D721Med (cell line): ENCODE measurements around the gene PCAT7.
"Not testable (repeated sequence)": the region's sequence is repeated elsewhere in the genome, so short reads cannot be mapped to it uniquely, and the experiment has no call there.

ENCODE experiments used
- DNase-seq: peaks from one replicate; pipeline ENCODE4 v3.0.0; 2011; ENCODE audit warnings: low spot score; ENCODE audit not compliant: insufficient read length
- FAIRE-seq: peaks from 2 replicates; lab custom pipeline; 2011; peaks lifted over from hg19 to GRCh38; lab: Jason Lieb, UNC
- TF ChIP-seq, protein P1 (sequence below): IDR thresholded peaks from 2 replicates; pipeline ENCODE4 v1.5.1; 2012; ENCODE audit warnings: mild to moderate bottlenecking, control low read depth; ENCODE audit not compliant: insufficient read depth; ENCODE audit errors: missing control alignments

The PCAT7 gene

DNA sequence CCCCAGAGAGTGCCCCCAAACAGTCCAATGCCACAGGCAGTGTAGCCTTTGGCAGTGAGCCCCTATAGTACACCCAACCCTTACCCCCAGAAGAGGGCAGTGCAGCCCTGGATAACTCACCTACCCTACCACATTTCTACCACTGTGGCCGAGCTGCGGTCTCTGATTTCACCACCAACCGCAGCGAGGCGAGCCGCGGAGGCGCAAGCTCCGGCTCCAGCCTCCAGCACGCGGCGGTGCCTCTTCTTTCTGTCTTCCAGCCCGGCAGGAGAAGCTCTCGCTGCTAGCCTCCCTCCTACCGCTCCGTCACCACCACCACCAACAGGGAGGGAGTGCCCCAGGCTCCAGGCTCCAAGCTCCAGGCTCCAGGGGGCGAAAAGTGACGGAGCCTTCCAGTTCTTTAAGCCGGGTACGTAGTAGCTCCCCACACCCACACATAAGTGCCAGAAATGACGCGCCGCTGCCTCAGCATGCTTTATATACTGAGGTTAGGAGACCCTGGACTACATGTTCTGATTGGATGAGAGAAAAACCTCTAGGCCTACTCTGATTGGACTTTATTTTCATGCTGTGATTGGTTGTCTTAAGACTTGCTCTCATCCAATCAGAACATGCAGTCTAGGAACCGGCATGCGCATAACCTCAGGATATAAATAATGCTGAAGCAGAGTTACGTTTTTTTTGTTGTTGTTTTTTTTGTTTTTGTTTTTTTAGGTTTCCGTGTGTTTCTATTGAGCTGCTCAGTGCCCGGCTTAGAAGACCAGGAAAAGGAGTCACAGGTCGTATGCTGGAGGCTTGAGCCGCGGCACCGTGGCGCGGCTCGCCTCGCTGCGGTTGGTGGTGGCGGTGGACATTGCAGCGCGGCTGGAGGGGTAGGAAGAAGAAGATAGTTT is at the start of gene PCAT7:
PCAT7 (plus strand) TSS at position 645 of the 893 bp plus-strand sequence.
- DNase-seq = peak; percentile 45
- FAIRE-seq = no peak
- TF ChIP-seq, protein P1, sequence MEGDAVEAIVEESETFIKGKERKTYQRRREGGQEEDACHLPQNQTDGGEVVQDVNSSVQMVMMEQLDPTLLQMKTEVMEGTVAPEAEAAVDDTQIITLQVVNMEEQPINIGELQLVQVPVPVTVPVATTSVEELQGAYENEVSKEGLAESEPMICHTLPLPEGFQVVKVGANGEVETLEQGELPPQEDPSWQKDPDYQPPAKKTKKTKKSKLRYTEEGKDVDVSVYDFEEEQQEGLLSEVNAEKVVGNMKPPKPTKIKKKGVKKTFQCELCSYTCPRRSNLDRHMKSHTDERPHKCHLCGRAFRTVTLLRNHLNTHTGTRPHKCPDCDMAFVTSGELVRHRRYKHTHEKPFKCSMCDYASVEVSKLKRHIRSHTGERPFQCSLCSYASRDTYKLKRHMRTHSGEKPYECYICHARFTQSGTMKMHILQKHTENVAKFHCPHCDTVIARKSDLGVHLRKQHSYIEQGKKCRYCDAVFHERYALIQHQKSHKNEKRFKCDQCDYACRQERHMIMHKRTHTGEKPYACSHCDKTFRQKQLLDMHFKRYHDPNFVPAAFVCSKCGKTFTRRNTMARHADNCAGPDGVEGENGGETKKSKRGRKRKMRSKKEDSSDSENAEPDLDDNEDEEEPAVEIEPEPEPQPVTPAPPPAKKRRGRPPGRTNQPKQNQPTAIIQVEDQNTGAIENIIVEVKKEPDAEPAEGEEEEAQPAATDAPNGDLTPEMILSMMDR = peak; percentile 61

DNA sequence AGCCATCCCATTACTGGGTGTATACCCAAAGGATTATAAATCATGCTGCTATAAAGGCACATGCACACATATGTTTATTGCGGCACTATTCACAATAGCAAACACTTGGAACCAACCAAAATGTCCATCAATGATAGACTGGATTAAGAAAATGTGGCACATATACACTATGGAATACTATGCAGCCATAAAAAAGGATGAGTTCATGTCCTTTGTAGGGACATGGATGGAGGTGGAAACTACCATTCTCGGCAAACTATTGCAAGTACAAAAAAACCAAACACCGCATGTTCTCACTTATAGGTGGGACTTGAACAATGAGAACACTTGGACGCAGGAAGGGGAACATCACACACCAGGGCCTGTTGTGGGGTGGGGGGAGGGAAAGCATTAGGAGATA is 48.5 kb upstream of the PCAT7 start:
- FAIRE-seq, DNase-seq: not testable (repeated sequence)

DNA sequence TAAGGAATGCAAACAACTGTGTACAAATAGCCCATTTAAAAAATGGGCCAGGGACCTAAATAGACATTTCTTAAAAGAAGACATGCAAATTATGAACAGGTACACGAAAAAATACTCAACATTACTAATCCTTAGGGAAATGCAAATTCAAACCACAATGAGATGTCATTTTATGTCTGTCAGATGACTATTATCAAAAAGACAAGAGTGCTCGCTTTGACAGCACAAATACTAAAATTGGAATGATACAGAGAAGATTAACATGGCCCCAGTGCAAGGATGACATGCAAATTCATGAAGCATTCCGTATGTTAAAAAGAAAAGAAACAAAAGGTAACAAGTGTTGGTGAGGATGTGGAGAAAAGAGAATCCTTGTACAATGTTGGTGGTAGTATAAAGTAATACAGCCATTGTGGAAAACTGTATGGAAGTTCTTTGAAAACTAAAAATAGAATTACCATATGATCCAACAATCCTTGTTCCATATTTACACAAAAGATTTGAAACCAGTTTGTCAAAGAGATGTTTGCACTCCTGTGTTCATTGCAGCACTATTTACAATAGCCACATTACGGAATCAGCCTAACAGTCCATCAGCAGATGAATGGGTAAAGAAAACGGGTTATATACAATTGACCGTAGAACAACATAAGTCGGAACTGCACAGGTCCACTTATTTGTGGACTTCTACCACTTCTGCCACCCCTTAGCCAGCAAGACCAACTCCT is 47.2 kb upstream of the PCAT7 start:
- DNase-seq = no peak
- no peak for FAIRE-seq
- TF ChIP-seq, protein P1 = no peak

DNA sequence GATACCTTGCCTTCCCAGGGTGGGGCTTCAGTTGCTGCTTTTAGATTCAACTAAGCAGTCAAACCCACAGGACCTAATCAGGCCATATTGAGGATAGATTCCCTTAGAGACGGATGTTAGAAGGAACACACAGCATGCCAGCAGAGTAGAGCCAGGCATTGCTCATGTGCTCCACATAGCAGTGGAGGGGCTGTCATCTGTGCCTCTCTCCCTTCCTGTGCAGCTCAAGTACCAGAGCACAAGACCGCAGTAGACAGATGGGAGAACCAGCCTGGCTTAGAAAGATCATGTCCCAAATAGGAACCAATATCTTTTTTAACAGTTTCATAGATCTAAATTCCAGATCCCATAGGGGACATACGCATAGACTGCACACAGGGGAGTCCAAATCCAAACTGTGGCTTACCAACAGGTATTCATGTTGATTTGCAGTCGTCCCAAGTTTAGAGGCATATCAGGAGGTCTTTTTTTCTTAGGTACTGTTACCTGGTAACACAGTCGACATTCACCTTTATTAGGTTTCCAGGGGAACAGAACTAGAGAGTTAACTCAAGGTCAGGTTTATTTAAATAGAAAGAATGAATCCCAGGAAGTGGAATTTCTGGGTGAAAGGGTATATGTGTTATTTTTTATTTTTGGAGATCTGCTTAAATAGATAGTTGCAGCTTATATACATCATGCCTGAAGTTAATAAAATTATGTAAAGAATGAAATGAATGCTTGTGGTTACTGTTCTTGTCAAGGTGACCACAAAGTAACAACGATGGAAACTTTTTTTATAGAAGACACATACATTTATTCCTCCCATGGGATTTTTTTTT is 43.5 kb upstream of the PCAT7 start:
- FAIRE-seq (no peak), DNase-seq (no peak)
- TF ChIP-seq, protein P1 = no peak

DNA sequence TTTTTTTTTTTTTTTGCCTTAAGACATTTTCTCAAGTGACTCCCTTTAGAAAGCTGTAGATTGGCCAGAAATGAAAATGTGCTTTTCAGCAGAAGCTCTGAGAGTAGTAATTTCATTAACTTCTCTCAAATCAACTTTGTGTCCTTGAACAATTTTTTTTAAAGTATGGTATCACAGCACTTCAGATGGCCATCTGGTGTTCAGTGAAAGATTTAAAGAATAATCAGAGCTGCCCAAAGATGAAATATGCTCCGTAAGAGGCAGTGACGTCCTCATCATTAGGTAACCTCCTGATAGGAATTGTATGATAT is 43.0 kb upstream of the PCAT7 start:
- DNase-seq (no peak), FAIRE-seq (no peak)
- TF ChIP-seq, protein P1 = no peak

DNA sequence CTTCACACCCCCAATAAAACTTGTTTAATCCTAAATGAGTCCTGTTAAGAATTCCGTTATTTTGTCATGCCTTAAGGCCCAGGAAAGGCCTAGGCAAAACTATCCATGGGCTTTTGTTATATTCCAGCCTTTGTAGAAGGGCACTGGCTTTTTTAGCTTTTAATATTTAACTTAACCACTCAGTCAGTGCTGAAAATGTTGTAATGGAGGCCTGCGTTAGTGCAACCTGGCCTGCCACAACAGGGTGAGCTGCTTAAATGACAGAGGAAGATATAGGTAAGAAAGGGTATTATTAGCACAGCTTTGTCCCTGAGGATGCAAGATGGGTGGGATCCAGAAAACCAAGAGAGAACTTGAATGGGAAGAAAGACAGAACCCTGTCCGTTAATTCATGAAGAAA is 40.2 kb upstream of the PCAT7 start:
- FAIRE-seq (no peak), DNase-seq (no peak)

DNA sequence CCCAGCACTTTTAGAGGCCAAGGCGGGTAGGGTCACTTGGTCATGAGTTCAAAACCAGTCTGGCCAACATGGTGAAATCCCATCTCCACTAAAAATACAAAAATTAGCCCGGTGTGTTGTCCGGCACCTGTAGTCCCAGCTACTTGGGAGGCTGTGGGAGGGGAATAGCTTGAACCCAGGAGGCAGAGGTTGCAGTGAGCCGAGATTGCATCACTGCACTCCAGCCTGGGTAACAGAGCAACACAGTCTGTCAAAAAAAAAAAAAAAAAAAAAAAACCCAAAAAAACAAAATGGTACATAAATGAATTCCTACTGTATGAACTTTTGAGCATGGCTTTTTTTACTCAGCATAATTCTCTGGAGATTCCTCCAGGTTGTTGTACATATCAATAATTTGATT is 37.6 kb upstream of the PCAT7 start:
- FAIRE-seq (no peak), DNase-seq (no peak)
- TF ChIP-seq, protein P1 = no peak

More for the DNA sequence above, 40.2 kb upstream of the PCAT7 start:
- TF ChIP-seq, protein P1 = no peak
